Inferior parietal cortex (tissue), 1 donor: ENCODE measurements around the gene FUT2.
"Not testable (repeated sequence)": the region's sequence is repeated elsewhere in the genome, so short reads cannot be mapped to it uniquely, and the experiment has no call there.

ENCODE experiments used
- DNase-seq: peaks from one replicate; pipeline ENCODE4 v3.0.0-alpha.2; 2016; ENCODE audit errors: extremely low spot score

Gene FUT2

GRCh38 chr19:48702701-48703100, 6.9 kb downstream of the FUT2 start:
- no peak for DNase-seq

- no peak for DNase-seq
Observed at GRCh38 chr19:48703316-48703715, 7.5 kb downstream of the FUT2 start.

GRCh38 chr19:48705431-48705830, 9.7 kb downstream of the FUT2 start:
- no peak for DNase-seq

GRCh38 chr19:48708471-48708870, 12.7 kb downstream of the FUT2 start:
- DNase-seq: no peak

GRCh38 chr19:48711106-48711662, 15.4 kb downstream of the FUT2 start:
- no peak for DNase-seq

GRCh38 chr19:48713041-48713863, 17.5 kb downstream of the FUT2 start:
- DNase-seq: no peak

GRCh38 chr19:48713864-48714755, 18.3 kb downstream of the FUT2 start:
- peak; percentile 97 for DNase-seq

GRCh38 chr19:48714759-48715675, 19.2 kb downstream of the FUT2 start:
- DNase-seq: no peak

GRCh38 chr19:48715681-48716171, 20.0 kb downstream of the FUT2 start:
- DNase-seq: no peak

- DNase-seq: peak; percentile 37
Observed at GRCh38 chr19:48716562-48717291, 21.0 kb downstream of the FUT2 start.

GRCh38 chr19:48718106-48718505, 22.3 kb downstream of the FUT2 start:
- DNase-seq: not testable (repeated sequence)

- DNase-seq: no peak
Observed at GRCh38 chr19:48718711-48719231, 23.0 kb downstream of the FUT2 start.

- no peak for DNase-seq
Observed at GRCh38 chr19:48719263-48720171, 23.7 kb downstream of the FUT2 start, which contains the start of gene MAMSTR. TSS of gene MAMSTR (minus strand) at chr19:48719725. CDS start at chr19:48719031, 694 bp downstream.

GRCh38 chr19:48720251-48720612, 24.5 kb downstream of the FUT2 start:
- DNase-seq: no peak

- peak; percentile 99 for DNase-seq
Observed at GRCh38 chr19:48720613-48721296, 25.0 kb downstream of the FUT2 start.

- no peak for DNase-seq
Observed at GRCh38 chr19:48722196-48722708, 26.5 kb downstream of the FUT2 start.

- peak; percentile 63 for DNase-seq
Observed at GRCh38 chr19:48724796-48725753, 29.3 kb downstream of the FUT2 start.
